Measurements from ENCODE around the gene COX4I2. TPM values are rescaled to one million over a fixed set of nuclear protein-coding genes. Genes with fewer than 3 reads are reported as not detected.
A peak's percentile ranks its signal among the peaks of the same experiment; 100 is the strongest.

Gene COX4I2
- total RNA-seq, 2 experiments from 2014 or later = not detected

GRCh38 chr20:31678389-31679356, 41.0 kb downstream of the COX4I2 start:
- Histone ChIP-seq H3K4me3 (ENCODE audit: low read depth, low read length, poor library complexity, severe bottlenecking) (no peak overlapping the region), H3K27ac (ENCODE audit: low read depth, low read length, poor library complexity, severe bottlenecking) (no peak overlapping the region), H3K79me2 (ENCODE audit: insufficient read depth, low read depth, low read length) (peaks cover 54% of the 10 kb centered on the region), H3K9me2 (ENCODE audit: insufficient read depth, low read length) (no peaks in the 10 kb centered on the region), H2AFZ (ENCODE audit: low read length) (no peak overlapping the region), H3K9me3 (ENCODE audit: low read length) (no peaks in the 10 kb centered on the region), H4K20me1 (ENCODE audit: insufficient read depth, low read length) (no peaks in the 10 kb centered on the region), H3K4me2 (ENCODE audit: low read length) (no peak overlapping the region), H3K36me3 (ENCODE audit: insufficient read depth, low read length) (peaks cover 53% of the 10 kb centered on the region), H3K4me1 (ENCODE audit: insufficient read depth, low read length, poor library complexity, severe bottlenecking) (peaks cover 88% of the 10 kb centered on the region)
- DNase-seq (ENCODE audit: low spot score) = no peak
- intact Hi-C loops (cut with micrococcal nuclease; ENCODE audit: unreplicated experiment) = no loop called here
- no peak for TF ChIP-seq CTCF (conservative IDR thresholded peaks at IDR 0.05; ENCODE audit: low read length)
- no peak for TF ChIP-seq EZH2phosphoT487 (IDR thresholded peaks at IDR 0.05; ENCODE audit: borderline replicate concordance, low read depth, low read length)
- no TSS peak for BruUV-seq (replicated peaks)
- CTCF ChIA-PET (ENCODE audit: unreplicated experiment) = interaction anchor here (1.0 to 1.3 kb wide), 2 partner anchors 17 to 45 kb away, joined by 3 to 8 read pairs; no protein-coding TSS in a partner anchor
- POLR2A ChIA-PET = interaction anchor here (1.2 kb wide), 1 partner anchor 18 kb away, joined by 4 read pairs; no protein-coding TSS in a partner anchor

GRCh38 chr20:31679357-31680285, 41.9 kb downstream of the COX4I2 start:
- Histone ChIP-seq H4K20me1 (ENCODE audit: insufficient read depth, low read length) (no peaks in the 10 kb centered on the region), H3K4me1 (ENCODE audit: insufficient read depth, low read length, poor library complexity, severe bottlenecking) (peaks cover 88% of the 10 kb centered on the region), H3K9me2 (ENCODE audit: insufficient read depth, low read length) (no peaks in the 10 kb centered on the region), H3K4me2 (ENCODE audit: low read length) (no peak overlapping the region), H3K36me3 (ENCODE audit: insufficient read depth, low read length) (peaks cover 54% of the 10 kb centered on the region), H3K4me3 (ENCODE audit: low read depth, low read length, poor library complexity, severe bottlenecking) (no peak overlapping the region), H3K9me3 (ENCODE audit: low read length) (no peaks in the 10 kb centered on the region), H2AFZ (ENCODE audit: low read length) (no peak overlapping the region), H3K27ac (ENCODE audit: low read depth, low read length, poor library complexity, severe bottlenecking) (peak overlapping the region; percentile 6), H3K79me2 (ENCODE audit: insufficient read depth, low read depth, low read length) (peaks cover 60% of the 10 kb centered on the region)
- no peak for TF ChIP-seq CTCF (conservative IDR thresholded peaks at IDR 0.05; ENCODE audit: low read length)
- TF ChIP-seq EZH2phosphoT487 (IDR thresholded peaks at IDR 0.05; ENCODE audit: borderline replicate concordance, low read depth, low read length) = no peak
- no TSS peak for BruUV-seq (replicated peaks)
- intact Hi-C loops (cut with micrococcal nuclease; ENCODE audit: unreplicated experiment) = no loop called here
- no peak for DNase-seq (ENCODE audit: low spot score)
- POLR2A ChIA-PET = interaction anchor here (0.6 to 1.2 kb wide), 4 partner anchors 19 to 43 kb away, joined by 3 to 11 read pairs (median 6); partner anchors contain the start of gene BCL2L1
- CTCF ChIA-PET (ENCODE audit: unreplicated experiment) = interaction anchor here (1.5 kb wide), 1 partner anchor 15 kb away, joined by 7 read pairs; no protein-coding TSS in a partner anchor

All from OCI-LY7 (cell line).